Glomerular endothelial cell (primary cell): ENCODE measurements around the gene NME9. TPM values are rescaled to one million over a fixed set of nuclear protein-coding genes. Genes with fewer than 3 reads are reported as not detected.

Source experiments
- DNase-seq: peaks from one replicate; pipeline ENCODE4 v3.0.0-alpha.2; 2011; ENCODE audit warnings: low read depth, low spot score; ENCODE audit errors: extremely low read depth
- total RNA-seq: library from RNA; depleted of rRNA; stranded (reverse); fragments of >200 nt; gene quantifications from 2 replicates; pipeline ENCODE4 v1.2.3, GENCODE V29; 2015

Gene NME9
- total RNA-seq, 1 donor from 2014 or later, result not detected

GRCh38 chr3:138289260-138289659 lies 40.4 kb downstream of the NME9 start:
- no peak for DNase-seq

GRCh38 chr3:138284957-138285477 lies 44.6 kb downstream of the NME9 start:
- no peak for DNase-seq

- no peak for DNase-seq
Measured at GRCh38 chr3:138284079-138284478, 45.6 kb downstream of the NME9 start.

GRCh38 chr3:138282836-138283235 lies 46.8 kb downstream of the NME9 start:
- no peak for DNase-seq

GRCh38 chr3:138281561-138281960 lies 48.1 kb downstream of the NME9 start:
- DNase-seq, result no peak

DNA sequence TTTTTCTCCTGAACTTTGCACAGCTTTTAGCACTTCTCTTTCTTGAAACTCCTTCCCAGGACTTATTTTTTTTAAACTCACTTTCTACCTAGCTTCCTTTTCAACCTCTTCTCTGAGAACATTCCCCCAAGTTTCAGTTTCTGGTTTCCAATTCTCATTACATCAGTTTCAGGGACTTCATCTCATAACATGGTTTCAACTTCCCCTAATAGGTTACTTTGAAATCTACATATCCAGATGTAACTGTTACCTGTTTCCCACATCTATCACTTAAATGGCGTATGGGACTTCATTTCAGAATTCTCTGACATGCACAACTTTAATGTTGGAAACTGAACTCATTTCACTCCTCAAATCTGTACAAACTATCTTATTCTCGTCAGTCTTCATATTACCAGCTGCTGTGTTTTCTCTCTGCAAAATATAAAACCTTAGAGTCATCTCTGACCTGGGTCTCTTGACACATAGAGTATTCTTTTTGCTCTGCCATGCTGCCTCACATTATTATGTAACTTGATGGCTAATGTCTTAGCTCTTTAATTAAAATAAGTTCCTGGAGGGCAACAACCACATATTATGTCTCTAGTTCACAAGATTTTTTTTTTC lies 58.4 kb downstream of the NME9 start:
- DNase-seq, result no peak

DNA sequence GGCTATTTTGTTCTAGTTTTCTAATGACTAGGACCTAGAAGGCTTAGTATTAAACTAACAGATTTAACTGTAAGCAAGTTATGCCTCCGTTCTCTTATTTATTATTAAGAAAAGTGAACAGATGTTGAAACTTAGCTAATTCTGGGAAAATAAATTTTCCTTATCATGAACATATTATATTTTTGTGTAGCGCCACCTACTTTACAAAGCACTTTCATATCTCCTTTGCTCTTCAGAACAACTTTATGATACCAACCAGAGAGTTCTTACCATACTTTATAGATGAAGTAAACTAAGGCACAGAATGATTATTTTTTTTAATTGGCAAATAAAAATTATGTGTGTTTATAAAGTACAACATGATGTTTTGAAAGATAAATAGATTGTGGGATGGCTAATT lies 59.4 kb downstream of the NME9 start:
- no peak for DNase-seq

- no peak for DNase-seq
Measured at GRCh38 chr3:138267083-138267482, 62.6 kb downstream of the NME9 start.

GRCh38 chr3:138265745-138266144 lies 63.9 kb downstream of the NME9 start:
- DNase-seq, result no peak

- no peak for DNase-seq
Measured at GRCh38 chr3:138263104-138263503, 66.5 kb downstream of the NME9 start.

DNA sequence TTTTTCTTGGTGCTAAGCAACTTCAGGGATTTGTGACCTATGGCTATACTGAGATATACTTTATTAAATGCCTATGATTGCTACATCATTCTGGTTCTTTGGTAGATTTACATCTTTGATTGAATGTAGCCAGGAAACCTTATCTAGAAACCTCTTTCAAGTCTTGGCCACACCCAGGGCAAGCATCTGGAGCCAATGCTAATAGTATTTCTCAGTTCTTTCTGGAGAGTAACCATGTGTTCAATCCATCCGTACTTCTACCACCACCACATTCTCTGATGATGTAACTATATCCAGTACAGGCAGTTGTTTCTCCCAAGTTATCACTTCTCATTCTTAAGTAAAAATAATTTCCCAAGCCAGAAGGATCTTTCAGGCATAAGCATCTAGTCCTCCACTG lies 69.0 kb downstream of the NME9 start:
- DNase-seq, result no peak

GRCh38 chr3:138259126-138259525 lies 70.5 kb downstream of the NME9 start:
- no peak for DNase-seq

DNA sequence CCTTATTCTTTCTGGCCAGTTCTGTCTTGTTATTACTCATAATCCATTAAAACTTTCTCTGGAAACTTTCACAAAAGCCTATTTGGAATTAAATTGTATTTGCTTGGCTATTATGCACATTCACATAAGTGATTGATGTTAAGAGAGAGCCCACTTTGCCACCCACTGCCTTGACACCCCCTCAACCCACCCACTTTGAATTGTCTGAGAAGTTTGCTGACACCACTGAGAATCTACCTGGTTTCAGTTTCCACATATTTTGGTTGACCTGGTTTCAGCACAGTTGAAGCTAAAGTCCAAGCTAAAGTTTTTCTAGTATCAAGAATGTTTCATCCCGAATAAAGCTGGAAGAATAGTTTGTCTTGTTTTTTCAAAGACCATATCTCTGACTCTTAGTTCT lies 71.7 kb downstream of the NME9 start:
- DNase-seq, result no peak

- no peak for DNase-seq
Measured at GRCh38 chr3:138256022-138256421, 73.6 kb downstream of the NME9 start.

GRCh38 chr3:138254216-138254615 lies 75.4 kb downstream of the NME9 start:
- DNase-seq, result no peak

GRCh38 chr3:138253609-138254008 lies 76.0 kb downstream of the NME9 start:
- no peak for DNase-seq

Other genes starting within 250 kb of the NME9 start
- 3.5 and 17.7 TPM in 2 replicates for gene DZIP1L, start 214.2 kb downstream of the NME9 start, total RNA-seq
- not detected in 2 replicates for gene A4GNT, start 197.5 kb downstream of the NME9 start, total RNA-seq
- gene DBR1, start 154.9 kb downstream of the NME9 start, total RNA-seq, result 11.0 and 12.8 TPM in 2 replicates
- gene ARMC8, start 142.6 kb downstream of the NME9 start, total RNA-seq, result 21.7 and 26.7 TPM in 2 replicates
- 14.1 and 26.0 TPM in 2 replicates for gene MRAS, start 18.7 kb upstream of the NME9 start, total RNA-seq
- gene ESYT3, start 104.8 kb upstream of the NME9 start, total RNA-seq, result not detected in 2 replicates